Loucy (cell line): Measurements from ENCODE around the gene CLDN34.

ENCODE experiments used
- CTCF ChIP-seq: fragments of 200-600 bp; sonication (generic); conservative IDR thresholded peaks from 2 replicates; pipeline ENCODE4 v1.5.1; 2014; ENCODE audit warnings: mild to moderate bottlenecking, antibody characterized with exemption, low read length
- EZH2phosphoT487 ChIP-seq: fragments of 200-600 bp; IDR thresholded peaks from 2 replicates; pipeline ENCODE4 v1.6.1; 2018; ENCODE audit warnings: antibody characterized with exemption, mild to moderate bottlenecking, moderate library complexity, borderline replicate concordance

- TF ChIP-seq CTCF (no peak), EZH2phosphoT487 (no peak)
Measured at GRCh38 chrX:9927698-9928482, 39.3 kb upstream of the CLDN34 start.
